Lung microvascular endothelial cell (primary cell): Measurements from ENCODE around the gene ME3. TPM values are rescaled to one million over a fixed set of nuclear protein-coding genes. Genes with fewer than 3 reads are reported as not detected.

Experiments used
- DNase-seq, 2 donors: peaks; one replicate each; pipeline versions ENCODE4 v3.0.0 to v3.0.0-alpha.2; 2010; ENCODE audit warnings: low read depth in 2 of 2
- total RNA-seq: library from RNA; depleted of rRNA; stranded (reverse); fragments of >200 nt; gene quantifications from 2 replicates; pipeline ENCODE4 v1.2.1, GENCODE V29; 2014

Gene ME3
- total RNA-seq, 1 donor from 2014 or later, result 23.6 TPM

DNA sequence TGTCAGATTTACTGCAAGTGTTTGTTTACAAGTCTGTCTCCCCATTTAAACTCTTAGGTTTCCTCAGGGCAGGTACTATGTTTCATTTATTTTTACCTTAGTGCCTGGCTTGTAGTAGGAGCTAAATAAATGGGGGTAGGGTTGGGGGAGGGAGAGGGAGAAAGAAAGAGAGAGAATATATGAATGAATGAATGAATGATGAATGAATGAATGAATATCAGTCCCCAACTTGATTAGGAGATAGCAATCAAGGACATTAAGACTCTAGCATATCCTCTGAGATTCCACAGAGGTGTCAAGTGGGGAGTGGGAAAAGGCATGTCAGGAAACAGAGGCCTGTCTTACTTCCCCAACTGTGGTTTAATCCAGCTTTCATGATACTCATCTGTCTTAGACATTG is 83.2 kb downstream of the ME3 start:
- no peak for DNase-seq

DNA sequence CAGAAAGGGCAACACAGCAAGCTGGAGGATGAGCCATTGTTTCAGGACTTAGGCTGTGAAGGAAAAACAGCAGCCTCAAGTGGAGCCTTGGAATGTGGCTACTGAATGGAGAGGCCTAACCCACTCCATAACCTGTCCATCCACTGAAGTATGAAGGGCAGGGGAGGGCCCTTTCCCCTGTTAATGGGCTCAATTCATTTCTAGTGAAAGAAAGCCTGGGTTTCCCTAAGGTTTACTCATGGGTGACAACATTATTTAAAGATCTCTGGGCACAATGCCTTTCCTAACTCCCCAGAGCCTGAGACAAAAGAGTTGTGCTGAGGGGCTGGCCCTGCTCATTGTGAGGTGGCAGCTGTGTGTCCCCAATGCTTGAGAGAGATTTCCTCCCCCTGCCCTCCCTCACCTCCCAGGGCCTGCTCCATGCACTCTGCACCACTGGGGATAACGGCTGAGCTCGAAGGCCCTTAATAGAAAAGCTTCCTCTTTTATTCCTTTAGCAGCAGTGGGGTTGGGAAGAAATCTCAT is 83.8 kb downstream of the ME3 start:
- DNase-seq, result no peak

GRCh38 chr11:86587264-86588193 is 84.9 kb downstream of the ME3 start:
- peak in 1 of 2 donors; percentile 69 for DNase-seq

- no peak for DNase-seq
Measured at GRCh38 chr11:86586307-86586706, 86.1 kb downstream of the ME3 start.

DNA sequence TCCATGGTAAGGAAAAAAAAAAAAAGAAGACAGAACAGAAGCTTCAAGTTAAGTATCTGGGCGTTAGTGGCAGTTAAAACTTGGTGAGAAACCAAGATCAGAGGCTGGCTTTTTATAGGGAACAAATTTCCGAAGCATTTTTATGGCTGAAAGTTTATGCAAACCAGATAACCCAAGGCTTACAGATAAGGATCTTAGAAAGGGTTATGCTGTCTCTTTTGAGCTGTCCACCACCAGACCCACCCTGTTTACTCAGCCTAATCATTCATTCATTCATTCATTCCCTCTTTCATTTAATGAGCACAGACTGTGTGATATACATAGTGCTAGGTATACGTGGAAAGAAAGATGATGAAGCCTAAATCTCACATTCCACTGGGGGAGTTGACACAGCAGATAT is 89.5 kb downstream of the ME3 start:
- DNase-seq, result no peak

GRCh38 chr11:86580535-86580934 is 91.9 kb downstream of the ME3 start:
- DNase-seq, result no peak

- DNase-seq, result peak in 1 of 2 donors; percentile 61
Measured at GRCh38 chr11:86579406-86579731, 93.0 kb downstream of the ME3 start.

- DNase-seq, result peak in 1 of 2 donors; percentile 29
Measured at GRCh38 chr11:86578727-86579405, 93.5 kb downstream of the ME3 start.

GRCh38 chr11:86577644-86578636 is 94.5 kb downstream of the ME3 start:
- peak; percentile 97 to 100 for DNase-seq

GRCh38 chr11:86576946-86577624 is 95.3 kb downstream of the ME3 start:
- peak in 1 of 2 donors; percentile 50 for DNase-seq

- DNase-seq, result no peak
Measured at GRCh38 chr11:86575927-86576326, 96.5 kb downstream of the ME3 start.

GRCh38 chr11:86575208-86575855 is 97.1 kb downstream of the ME3 start:
- peak in 1 of 2 donors; percentile 82 for DNase-seq

- peak; percentile 47 to 86 for DNase-seq
Measured at GRCh38 chr11:86574493-86575207, 97.8 kb downstream of the ME3 start.

- DNase-seq, result peak; percentile 31 to 51
Measured at GRCh38 chr11:86571273-86571948, 101.0 kb downstream of the ME3 start.

DNA sequence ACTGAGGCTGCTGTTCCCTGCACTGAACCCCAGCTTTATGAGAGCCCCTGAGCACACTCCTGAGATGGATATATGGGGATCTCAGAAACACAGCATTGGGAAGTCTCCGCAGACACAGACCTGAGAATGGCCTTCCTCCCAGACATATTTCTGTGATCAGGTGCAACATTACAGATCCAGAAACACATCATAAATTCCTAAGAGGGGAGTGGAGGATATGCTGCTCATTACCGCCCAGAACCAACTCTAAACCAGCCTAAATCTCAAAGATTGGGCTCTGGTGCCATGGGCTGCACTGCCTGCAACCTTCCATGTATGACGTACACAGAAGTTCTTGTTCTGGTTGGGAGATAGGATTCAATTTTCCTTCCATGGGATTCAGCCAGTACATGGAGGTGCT is 102.0 kb downstream of the ME3 start:
- DNase-seq, result no peak

GRCh38 chr11:86570020-86570419 is 102.4 kb downstream of the ME3 start:
- DNase-seq, result peak in 1 of 2 donors; percentile 76

GRCh38 chr11:86569109-86569508 is 103.3 kb downstream of the ME3 start:
- DNase-seq, result no peak

GRCh38 chr11:86565801-86566312 is 106.6 kb downstream of the ME3 start:
- DNase-seq, result no peak

- DNase-seq, result no peak
Measured at GRCh38 chr11:86565388-86565787, 107.0 kb downstream of the ME3 start.
